NCI-H1105 (cell line): Measurements from ENCODE around the gene NAXD.
"Not testable (repeated sequence)": the region's sequence is repeated elsewhere in the genome, so short reads cannot be mapped to it uniquely, and the experiment has no call there.

Source experiments
- DNase-seq: peaks from one replicate; lab custom pipeline; 2025; lab: John Stamatoyannopoulos, UW

NAXD gene

DNA sequence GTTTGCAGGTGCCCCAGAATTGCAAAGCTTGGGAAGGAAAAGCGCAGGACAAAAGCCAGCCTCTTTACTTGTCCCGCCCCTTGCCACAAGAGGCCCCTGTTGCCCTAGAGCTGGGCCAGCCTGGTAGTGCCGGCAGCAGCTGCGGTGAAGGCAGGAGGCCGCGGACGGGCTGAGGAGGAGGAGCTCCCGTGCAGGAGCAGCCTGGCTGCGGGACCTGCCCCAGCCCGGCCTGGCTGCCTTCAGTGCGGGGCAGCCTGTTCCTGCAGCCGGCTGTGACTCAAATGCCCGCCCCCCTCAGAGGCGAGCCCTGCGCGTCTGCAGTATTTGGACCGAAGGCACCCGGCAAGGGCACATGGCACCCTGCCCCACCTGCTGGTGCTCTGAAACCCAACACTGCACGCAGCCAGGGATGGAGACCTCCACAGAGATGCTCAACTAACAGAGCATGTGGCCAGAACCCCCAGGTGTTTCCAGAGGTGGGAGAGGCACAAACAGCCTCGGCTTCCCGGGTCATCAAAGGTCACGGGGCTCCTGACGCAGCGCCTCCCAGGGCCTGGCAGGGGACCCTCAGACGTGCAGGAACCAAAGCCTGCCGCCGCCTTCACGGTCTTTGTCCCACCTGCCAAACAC is 29.7 kb downstream of the NAXD start:
- no peak for DNase-seq

DNA sequence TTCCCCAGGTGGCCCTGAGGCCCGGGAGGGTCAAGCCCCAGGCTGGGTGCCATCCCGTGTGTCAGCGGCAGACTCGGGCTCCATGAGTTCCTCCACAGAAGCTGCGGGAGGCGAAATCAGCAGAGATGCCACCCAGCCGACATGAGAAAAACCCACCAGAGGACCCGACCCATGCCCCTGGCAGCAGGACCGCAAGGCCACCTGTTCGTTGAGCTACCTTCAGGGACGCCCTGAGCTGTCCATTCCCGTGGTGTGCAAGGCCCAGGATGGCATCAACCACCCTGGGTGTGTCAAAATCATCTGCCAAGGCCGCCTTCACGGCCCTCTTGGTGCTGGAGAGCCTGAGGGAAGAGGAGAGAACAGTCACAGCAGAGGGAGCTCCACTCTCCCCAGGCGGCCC is 30.4 kb downstream of the NAXD start:
- no peak for DNase-seq

DNA sequence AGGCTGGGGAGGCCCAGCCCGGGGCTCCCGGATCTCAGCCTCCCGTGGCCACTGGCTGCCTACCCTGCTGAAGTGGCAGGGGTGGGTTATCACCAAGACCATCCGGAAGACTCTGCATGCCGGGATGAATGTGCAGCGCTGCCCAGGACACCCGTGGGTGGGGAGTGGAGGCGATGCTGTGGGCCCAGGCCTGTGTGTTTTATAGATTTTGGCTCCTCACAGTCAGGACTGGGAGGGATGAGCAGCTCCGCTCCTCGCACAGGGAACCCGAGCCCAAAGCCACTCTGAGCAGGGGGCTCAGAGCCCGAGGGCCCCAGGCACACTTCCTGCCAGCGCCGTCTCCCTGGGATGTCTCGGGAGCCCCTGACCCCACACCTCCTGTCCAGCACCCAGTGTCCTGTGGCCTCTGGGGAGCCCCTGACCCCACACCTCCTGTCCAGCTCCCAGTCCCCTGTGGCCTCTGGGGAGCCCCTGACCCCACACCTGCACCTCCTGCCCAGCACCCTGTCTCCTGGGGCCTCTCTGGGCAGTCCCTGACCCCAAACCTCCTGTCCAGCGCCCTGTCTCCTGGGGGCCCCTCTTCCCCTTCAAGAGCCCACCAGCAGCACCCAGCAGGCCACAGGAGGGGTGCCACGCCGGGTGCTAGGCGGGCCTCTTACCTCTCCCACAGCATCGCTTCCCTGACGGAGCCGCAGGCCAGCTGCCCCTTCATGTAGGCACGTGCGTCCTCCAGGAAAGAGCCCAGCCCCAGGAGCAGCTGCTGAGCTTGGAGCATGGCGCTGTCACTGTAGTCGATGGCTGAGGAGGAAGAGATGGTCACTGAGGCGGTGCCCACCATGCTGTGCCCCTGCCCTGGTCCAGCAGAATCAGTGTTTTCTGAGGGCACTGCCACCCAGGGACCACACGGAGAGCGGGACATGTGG is 31.4 kb downstream of the NAXD start:
- DNase-seq = no peak

DNA sequence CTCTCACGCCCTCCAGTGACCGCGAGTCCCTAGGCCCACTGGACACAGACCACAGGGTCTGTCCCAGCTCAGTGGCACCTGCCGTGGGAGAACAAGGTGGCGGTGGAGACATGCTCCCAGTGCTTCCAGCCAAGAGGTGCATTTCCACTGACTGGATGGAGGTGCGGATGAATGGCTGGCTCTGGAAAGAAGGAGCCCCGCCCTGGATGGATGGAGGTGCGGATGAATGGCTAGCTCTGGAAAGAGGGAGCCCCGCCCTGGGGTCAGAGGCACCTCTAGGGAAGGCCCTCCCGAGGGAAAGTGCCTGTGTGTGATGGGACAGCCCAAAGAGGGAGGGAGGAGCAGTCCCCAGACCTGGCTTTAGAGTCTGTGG is 32.0 kb downstream of the NAXD start:
- DNase-seq = no peak

DNA sequence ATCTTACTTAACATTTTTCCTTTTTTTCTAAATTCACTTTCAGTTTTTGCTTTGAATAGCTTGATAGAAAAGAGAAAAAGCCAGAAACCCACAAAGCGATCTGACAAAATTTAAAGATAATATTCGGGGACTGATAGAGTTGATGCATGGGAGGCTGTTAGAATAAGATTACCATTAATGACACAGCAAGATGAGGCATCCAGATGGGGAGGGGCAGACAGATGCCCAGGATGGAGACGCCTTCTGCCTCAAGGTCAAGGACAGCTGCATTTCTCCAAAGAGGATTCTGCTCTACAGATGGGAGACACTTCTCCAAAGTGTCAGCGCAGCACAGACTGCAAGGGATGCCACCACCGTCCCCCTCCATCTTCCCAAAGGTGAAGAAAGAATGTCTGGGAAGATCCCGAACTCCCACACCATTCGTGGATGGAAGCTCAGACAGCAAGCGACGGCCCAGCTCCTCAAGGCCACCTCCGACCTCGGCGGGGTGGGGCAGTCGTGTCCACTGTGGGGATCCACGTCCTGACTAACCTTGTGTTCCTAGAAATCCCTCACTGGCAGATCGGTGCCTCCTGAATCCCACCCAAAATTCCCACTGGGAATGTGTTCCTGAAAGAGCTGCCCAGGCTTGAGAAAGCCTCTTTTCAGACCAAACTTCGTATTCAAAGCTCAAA is 32.9 kb downstream of the NAXD start:
- DNase-seq = no peak

DNA sequence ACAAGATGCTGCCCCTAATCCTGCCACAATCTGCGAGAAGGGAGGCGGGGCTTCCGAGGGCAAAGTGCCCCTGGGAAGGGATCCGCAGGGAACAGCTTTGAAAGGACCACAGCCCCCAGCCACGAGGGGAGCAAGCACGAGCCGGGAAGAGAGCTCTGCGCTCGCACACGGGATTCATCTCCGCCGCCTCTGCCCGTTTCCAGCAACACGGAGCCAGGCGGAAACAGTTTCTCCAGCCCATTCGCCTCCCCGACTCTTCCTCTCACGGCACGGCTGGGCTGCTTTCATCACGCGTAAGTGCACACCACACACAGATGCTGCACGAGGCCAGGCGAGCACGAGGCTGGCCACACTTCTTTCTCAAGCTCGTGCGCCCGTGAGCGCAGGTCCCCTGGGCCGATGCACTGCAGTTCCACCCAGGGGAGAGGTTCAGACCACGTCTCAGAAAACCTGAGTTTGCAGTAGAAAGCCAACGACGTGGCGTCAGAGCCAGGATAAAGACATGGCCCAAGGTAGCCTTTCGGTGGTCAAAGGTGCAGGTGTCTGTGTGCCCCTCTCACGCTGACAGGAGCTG is 33.6 kb downstream of the NAXD start:
- no peak for DNase-seq

DNA sequence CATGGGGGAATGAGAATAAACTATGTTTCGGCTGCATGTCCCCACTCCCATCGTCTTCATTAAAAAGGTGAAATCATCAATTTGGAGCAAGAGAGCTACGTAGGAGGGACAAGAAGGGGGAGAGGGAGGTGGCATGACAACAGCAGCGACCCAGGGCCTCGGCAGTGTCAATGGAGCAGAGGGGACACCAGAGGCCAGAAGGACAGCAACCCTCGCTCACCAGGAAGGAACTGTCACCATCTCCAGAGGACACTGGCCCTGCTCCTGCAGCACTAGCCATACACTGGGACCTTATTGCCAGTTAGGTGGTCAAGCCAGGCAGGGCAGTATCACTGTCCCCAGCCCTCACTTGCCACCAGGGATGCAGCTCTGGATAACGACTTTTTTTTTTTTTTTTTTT is 34.2 kb downstream of the NAXD start:
- no peak for DNase-seq

DNA sequence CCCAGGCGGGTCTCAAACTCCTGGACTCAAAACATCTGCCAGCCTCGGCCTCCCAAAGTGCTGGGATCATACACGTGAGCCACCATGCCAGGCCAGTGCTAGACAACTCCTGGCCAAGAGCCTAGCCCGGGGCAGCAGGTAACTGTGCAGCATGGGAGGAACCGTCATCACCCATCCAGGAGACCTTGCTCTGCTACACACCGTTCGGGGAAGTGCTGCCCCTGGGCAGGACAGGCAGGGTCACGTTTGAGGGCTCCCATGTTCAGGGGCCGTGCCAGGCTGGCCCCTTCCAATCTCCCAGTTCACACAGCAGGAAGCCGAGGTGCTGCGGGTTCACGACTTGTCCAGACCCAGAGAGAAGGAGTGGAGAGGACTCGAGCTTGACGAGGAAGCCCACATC is 35.1 kb downstream of the NAXD start:
- DNase-seq = no peak

DNA sequence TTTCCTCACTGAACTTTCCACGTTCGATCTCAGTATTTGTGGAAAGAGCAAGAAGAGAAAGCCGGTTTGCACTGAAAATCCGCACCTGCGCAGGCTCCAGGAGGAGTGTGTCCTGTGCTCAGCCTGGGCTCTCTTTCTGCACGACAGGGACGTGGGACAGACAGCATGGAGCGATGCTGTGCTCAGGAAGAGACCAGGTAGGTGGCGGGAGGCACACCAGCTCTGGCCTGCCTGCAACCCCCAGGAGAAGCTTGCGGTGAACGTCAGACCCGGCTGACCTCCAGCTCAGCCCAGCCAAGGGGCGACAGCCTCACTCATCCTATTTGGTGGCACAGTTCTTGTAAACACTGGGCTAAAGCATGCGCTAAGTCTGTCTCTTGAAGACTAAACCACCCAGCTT is 35.9 kb downstream of the NAXD start:
- no peak for DNase-seq

DNA sequence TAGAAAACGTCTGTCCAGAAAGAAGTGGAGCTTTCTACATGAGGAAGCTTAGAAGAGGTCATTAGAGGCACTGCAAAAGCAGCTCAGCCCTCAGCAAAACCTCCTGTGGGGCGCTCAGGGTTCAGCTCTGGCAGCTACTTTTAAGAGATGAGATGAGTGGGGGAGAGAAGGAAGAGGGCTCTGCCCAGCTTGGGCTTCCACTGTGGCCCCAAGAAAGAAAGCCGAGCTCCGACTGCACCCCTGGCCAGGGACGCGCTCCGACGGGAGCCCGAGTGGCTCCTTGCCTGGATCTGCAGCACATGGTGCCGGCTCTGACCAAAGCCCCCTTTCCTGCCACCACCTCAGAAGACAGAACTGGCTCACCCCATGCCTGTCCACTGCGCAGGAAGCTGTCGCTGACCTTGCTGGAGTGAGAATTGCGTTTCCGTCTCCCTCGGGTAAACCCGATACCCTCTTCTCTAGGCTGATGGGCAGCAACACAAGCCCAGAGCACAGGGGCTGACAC is 36.4 kb downstream of the NAXD start:
- DNase-seq = no peak

DNA sequence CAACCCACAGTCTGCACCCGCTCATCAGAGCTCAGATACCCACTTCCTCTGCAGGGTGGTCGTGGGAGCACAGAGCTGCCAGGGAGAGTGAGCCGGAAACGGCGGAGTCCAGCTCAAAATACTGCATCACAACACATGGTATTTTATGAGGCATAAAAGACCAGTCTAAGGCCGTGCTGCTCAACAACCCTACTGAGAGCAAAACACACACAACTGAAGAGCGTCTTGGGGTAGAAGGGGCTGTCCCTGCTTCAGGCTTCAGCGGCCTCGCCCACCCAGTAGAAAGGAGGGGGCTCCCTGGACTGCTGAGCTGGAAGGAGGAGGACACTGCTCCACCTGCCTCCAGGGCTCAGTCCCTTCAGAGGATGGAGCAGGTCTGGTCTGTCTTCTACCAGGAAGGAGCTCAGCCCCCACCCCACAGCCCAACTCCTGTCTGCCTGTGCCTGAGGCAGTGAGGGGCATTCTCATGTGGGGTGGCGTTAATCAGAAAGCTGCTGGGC is 36.9 kb downstream of the NAXD start:
- DNase-seq = no peak

DNA sequence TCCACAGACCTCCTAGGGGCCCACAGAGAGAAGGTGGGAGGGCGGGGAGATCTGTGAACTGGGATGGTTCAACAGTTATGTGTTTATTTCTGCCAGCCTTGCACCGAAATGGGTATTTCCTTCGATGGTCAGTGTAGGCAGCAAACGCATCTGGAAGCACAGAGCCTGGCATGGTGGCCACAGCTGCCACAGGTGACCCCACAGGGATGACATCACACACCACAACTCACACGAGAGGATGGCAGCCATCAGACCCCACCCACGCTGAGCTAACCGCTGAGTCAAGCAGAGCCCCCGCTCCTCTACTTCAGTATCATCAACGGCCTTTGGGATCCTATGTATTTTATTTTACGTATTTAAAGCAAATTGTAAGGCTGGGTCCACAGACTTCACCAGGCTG is 37.4 kb downstream of the NAXD start:
- DNase-seq = no peak

DNA sequence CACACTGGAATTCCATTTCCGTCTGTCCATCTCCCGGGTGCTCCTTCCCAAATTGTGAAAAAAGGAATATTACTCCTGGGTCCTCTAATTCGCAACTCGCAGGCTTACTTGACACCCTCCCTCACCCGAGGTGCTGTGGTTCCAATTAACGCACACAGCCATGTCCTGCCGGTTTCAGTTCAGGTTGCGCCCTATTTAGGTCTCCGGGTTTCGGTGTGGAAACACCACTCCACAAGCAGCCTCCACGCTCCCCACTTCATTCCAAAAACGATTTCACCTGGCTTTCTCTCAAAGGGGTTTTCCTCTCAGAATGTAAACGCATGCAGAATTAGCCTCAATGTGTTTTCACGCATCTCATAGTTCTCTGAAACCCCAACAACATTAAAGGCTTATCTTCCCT is 37.9 kb downstream of the NAXD start:
- no peak for DNase-seq

DNA sequence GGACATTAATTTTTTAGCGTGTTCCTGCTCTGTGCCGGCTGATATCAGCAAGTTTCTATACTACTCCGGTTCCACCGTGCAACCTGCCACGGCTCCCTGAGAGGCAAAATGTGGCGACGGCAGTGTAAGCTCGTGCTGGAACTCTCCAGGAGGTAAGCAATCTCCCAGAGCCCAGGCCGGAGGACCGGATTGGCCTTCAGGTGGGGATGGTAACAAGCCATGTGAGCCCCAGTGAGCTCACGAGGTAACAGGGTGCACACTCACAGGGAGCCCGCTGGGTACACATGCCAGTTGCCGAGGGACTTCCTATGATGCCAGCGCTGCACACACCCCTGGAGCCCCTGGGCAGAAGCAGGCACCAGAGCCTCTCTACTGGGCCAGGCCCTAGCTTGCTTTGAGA is 38.5 kb downstream of the NAXD start:
- DNase-seq = no peak

DNA sequence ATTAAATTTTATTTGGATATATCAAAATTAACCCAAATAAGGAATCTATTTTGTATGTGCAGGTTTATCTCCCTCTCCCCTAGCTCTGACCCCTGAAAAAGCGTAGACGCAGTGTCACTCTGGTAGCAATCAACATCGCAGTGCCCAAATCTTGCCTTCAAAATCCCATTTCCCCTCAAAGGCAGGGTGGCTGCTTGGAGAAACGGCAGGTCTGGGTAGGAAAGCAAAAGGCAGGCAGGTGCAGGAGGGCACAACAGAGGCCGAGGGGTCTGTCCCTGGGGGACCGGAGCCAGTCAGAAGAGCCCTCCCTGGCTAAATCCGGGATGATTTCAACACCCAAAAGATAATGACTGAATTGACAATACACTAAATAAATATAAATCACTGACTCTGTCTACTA is 41.9 kb downstream of the NAXD start:
- no peak for DNase-seq

DNA sequence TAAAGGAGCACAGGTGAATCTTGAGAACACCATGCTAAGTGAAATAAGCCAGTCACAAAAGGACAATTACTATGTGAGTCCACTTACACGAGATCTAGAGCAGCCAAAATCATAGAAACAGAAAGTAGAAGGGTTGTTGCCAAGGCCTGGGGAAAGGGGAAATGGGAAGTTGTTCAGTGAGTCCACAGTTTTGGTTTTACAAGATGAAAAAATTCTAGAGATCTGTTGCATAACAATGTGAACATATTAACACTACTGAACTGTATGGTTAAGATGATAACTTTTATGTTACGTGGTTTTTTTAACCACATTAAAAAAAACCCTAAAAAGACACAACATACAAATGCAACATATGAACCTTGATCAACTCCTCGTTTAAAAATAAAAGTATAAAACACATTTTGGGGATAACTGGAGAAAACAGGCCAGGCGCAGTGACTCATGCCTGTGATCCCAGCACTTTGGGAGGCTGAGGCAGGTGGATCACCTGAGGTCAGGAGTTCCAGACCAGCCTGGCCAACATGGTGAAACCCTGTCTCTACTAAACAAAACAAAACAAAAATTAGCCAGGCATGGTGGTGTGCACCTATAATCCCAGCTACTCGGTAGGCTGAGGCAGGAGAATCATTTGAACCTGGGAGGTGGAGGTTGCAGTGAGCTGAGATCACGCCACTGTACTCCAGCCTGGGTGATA is 43.0 kb downstream of the NAXD start:
- not testable (repeated sequence) for DNase-seq

DNA sequence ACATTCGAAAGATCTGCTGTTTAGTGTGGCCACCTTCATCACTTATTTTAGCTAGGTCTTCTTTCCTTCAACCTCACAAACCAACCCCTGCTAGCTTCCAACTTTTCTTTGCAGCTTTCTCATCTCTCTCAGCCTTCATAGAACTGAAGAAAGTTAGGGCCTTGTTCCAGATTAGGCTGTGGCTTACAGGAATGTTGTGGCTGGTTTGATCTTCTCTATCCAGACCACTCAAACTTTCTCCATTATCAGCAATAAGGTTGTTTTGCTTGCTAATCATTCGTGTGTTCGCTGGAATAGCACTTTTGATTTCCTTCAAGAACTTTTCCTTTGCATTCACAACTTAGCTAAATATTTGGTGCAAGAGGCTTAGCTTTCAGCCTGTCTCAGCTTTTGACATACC is 45.9 kb downstream of the NAXD start:
- no peak for DNase-seq

DNA sequence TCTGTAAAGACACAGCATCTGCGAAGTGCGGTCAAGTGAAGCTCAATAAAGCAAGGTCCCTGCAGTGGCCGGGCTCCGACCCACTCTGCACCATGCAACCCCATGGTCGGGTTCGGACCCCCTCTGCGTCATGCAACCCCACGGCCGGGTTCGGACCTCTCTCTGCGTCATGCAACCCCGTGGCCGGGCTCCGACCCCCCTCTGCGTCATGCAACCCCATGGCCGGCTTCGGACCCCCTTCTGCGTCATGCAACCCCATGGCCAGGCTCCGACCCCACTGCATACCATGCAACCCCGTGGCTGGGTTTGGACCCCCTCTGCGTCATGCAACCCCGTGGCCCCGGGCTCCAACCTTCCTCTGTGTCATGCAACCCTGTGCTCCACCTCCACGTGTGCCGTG is 46.7 kb downstream of the NAXD start:
- no peak for DNase-seq

DNA sequence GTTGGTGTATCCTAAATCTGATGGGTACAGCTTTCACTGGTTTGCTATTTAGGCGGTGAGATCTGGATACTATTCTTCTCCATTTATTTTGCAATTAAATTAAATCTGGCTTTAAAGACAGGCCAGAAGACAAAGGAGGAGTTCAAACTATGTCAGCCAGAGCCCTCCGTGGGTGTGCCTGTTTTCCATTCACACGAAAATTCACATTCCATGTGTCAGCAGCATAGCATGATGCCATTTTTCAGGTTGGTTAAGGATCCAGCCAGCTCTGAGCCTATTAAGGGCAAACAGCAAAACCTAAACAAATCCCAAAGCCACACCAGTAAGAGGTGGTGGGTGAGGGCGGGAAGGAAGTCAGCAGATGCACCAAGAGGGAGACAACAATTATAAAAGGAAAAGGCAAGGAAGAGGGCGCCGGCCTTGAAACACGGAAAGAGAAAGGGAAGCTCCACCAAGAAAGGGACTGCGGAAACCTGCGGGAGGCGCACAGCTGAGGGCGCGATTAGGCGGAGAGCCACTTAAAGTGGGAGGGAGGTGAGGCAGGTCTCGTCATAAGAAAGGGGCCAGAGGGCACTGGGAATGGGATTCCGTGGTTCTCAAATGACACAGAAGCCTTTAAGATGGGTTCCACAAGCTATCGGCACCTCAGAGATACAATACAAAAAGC is 47.6 kb downstream of the NAXD start:
- DNase-seq = no peak

DNA sequence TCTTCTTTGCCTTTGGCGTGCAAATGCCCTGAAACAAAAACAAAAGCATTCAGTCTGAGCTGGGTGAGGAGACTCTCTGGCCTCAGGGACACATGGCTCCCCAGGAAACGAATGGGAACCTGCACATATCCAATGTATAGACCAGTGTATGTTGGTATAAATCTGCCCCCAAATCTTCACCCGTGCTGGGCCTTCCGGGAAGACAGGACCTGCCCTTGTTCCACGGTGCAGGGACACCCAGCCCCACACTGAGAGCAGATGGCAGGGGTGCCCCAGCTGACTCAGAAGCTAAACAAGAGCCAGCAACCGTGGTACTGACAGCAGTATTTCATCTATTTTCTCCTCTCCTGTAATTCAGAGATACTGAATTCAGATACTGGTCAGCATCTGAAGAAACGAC is 48.1 kb downstream of the NAXD start:
- DNase-seq = no peak

DNA sequence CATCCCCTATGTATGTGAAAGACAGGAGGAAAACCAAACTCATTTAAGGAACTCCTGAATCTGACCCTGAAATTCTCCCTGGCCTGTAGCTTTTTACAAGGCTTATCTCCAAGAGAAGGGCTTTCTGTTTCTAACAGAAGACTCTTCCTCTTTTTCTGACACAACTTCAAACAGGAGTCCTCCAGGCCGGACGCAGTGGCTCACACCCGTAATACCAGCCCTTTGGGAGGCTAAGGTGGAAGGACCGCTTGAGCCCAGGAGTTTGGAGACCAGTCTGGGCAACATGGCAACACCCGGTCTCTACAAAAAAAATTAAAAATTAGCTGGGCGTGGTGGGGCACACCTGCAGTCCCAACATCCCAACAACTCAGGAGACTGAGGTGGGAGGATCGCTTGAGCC is 48.7 kb downstream of the NAXD start:
- no peak for DNase-seq
